Left lobe of liver (tissue), 2 donors: ENCODE measurements around the gene CELA2A. TPM values are rescaled to one million over a fixed set of nuclear protein-coding genes. Genes with fewer than 3 reads are reported as not detected.
A peak's percentile ranks its signal among the peaks of the same experiment; 100 is the strongest.
"Not testable (repeated sequence)": the region's sequence is repeated elsewhere in the genome, so short reads cannot be mapped to it uniquely, and the experiment has no call there.

Source experiments
- ATAC-seq: fragments of 200-7000 bp; cut with Tn5 transposase; one replicate; pipeline ENCODE4 v1.9.1; 2020; ENCODE audit warnings: mild to moderate bottlenecking, moderate library complexity
- DNase-seq: peaks from one replicate; pipeline ENCODE4 v3.0.0-alpha.2; 2020; ENCODE audit warnings: low spot score
- total RNA-seq: library from RNA; stranded (reverse); gene quantifications from one replicate; pipeline ENCODE4 v1.2.1, GENCODE V29; 2021
- donor health status: DM: no; HTN: no; CAD: no; lungs with moderate emphysema.
- donor health status: DM: no; HTN: yes; CAD: no.

Gene CELA2A
- total RNA-seq, 1 donor from 2014 or later = 0.91 TPM

- DNase-seq (no peak), ATAC-seq (no peak)
Measured at GRCh38 chr1:15489052-15489736, 32.7 kb downstream of the CELA2A start.

GRCh38 chr1:15491010-15491409 is 34.5 kb downstream of the CELA2A start:
- DNase-seq, ATAC-seq: not testable (repeated sequence)

GRCh38 chr1:15492596-15492995 is 36.1 kb downstream of the CELA2A start:
- DNase-seq = no peak
- no peak for ATAC-seq

- ATAC-seq = no peak
- no peak for DNase-seq
Measured at GRCh38 chr1:15493869-15494390, 37.4 kb downstream of the CELA2A start.

GRCh38 chr1:15500184-15501178 is 43.9 kb downstream of the CELA2A start:
- ATAC-seq (no peak), DNase-seq (no peak)

DNA sequence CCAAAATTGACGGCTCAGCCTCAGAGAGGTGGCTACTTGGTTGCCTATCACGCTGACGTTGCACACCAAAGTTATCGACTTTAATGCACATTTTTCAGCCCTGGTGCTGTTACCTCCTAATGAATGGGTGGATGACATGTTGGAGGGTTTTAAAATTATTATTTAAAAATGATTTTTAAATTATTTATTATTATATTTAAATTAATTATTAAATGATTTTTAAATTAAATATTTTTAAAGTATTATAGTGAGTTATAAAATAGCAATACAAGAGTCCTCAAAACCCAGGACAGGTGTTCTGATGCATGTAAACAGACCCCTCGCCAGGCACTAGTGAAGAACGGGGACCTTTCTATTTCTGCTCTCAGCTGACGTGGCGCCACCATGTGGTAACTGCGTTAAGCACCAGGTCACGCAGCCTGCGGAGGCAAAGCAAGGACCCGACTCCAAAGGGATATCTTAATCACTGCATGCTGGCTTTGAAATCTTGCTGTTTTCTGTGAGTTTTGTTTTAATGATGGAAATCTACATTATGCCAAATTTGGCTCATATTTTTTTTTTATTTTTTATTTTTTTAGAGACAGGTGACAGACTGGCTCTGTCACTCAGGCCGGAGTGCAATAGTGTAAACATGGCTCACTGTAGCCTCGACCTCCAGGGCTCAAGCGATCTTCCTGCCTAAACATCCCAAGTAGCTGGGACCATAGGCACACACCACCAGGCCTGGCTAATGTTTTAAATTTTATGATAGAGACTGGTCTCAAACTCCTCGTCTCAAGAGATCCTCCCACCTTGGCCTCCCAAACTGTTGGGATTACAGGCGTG is 44.9 kb downstream of the CELA2A start:
- no peak for DNase-seq
- ATAC-seq = peak; percentile 72

- ATAC-seq (no peak), DNase-seq (no peak)
Measured at GRCh38 chr1:15504436-15504835, 47.9 kb downstream of the CELA2A start.

GRCh38 chr1:15506831-15507230 is 50.3 kb downstream of the CELA2A start:
- DNase-seq (no peak), ATAC-seq (no peak)

GRCh38 chr1:15507278-15507677 is 50.7 kb downstream of the CELA2A start:
- DNase-seq (no peak), ATAC-seq (no peak)

GRCh38 chr1:15508700-15509487 is 52.4 kb downstream of the CELA2A start:
- ATAC-seq = no peak
- DNase-seq = no peak

- DNase-seq = no peak
- no peak for ATAC-seq
Measured at GRCh38 chr1:15509586-15509985, 53.1 kb downstream of the CELA2A start.

DNA sequence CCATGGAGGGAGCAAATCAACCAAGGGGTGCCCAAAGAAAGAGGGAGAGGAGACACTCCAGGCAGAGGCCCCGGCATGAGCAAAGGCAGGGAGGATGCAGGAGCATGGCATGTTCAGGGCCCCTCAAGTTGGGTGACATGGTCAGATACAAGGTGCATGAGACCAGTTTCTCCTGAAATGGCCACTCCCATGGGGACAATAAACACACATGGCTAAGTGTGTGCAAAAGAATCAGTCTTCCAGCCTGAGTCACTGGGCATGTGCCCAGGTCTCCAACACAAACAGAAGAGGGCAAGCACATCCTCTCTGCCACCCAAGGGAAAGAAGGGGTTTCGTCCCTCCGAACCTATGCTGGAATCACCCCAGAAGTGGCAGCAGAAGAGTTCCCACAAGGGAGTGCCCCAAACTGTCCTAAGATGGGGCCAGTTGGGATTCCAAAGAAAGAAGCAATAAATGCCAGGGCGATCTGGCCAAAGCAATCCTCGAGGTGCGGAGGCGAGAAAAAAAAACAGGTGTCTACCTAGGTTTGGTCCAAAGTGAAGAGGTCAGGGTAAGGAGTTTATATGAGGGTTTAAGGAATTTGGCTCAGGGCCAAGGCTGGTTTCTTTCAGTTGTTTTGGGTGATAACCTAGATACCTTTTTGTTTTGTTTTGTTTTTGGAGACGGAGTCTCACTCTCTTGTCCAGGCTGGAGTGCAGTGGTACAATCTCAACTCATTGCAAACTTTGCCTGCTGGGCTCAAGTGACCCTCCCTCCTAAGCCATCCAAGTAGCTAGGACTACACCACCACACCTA is 54.3 kb downstream of the CELA2A start:
- DNase-seq = no peak
- no peak for ATAC-seq

- ATAC-seq = no peak
- DNase-seq = no peak
Measured at GRCh38 chr1:15513192-15513591, 56.7 kb downstream of the CELA2A start.

- no peak for DNase-seq
- ATAC-seq = no peak
Measured at GRCh38 chr1:15513919-15514318, 57.4 kb downstream of the CELA2A start.

- not testable (repeated sequence) for DNase-seq, ATAC-seq
Measured at GRCh38 chr1:15514557-15514956, 58.0 kb downstream of the CELA2A start.

- no peak for ATAC-seq
- DNase-seq = no peak
Measured at GRCh38 chr1:15515022-15515663, 58.6 kb downstream of the CELA2A start.

DNA sequence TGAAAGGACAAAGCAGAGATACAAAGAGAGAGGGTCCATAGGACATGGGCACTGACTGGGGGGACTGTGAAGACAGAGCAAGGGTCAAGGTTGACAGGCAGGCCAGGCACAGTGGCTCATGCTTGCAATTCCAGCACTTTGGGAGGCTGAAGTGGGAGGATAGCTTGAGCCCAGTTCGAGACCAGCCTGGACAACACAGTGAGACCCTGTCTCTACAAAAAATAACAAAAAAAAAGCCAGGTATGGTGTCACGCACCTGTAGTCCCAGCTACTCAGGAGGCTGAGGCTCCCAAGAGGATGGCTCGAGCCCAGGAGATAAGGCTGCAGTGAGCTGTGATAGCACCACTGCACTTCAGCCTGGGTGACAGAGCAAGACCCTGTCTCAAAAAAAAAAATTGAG is 63.1 kb downstream of the CELA2A start:
- ATAC-seq = no peak
- DNase-seq = peak; percentile 16

DNA sequence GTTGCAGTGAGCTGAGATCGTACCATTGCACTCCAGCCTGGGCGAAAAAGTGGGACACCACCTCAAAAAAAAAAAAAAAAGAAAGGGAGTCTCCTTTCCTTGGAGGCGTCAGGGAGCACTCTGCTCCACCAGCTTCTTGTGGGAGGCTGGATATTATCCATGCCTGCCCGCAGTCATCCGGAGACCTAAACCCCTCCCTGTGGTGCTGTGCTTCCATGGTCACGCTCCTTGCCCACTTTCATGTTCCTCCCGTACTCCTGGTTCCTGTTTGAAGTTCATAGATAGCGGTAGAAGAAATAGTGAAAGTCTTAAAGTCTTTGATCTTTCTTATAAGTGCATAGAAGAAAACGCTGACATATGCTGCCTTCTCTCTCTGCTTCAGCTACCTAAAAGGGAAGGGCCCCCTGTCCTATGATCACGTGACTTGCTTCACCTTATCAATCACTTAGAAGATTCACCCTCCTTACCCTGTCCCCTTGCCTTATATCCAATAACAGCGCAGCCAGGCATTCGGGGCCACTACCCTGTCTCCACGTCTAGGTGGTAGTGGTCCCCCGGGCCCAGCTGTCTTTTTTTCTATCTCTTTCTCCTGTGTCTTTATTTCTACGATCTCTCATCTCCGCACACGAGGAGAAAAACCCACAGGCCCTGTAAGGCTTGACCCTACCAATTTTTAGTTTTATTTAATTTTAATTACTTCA is 64.8 kb downstream of the CELA2A start:
- peak; percentile 33 for DNase-seq
- not testable (repeated sequence) for ATAC-seq
